SK-N-SH treated with all-trans-retinoic acid at 6 μM for 48 hours (cell line): ENCODE results near the gene CISD3.

ENCODE experiments used
- ARNTL ChIP-seq: fragments of 450-650 bp; formaldehyde crosslinking; IDR thresholded peaks from 2 replicates; pipeline ENCODE4 v1.5.0; 2020; ENCODE audit warnings: low read depth, mild to moderate bottlenecking, moderate library complexity, borderline replicate concordance
- BACH2 ChIP-seq: fragments of 250-450 bp; sonication (Bioruptor Pico); IDR thresholded peaks from 2 replicates; pipeline ENCODE4 v1.9.0; 2021; ENCODE audit warnings: mild to moderate bottlenecking, borderline replicate concordance
- CSDC2 ChIP-seq: fragments of 250-450 bp; sonication (Bioruptor Pico); IDR thresholded peaks from 2 replicates; pipeline ENCODE4 v1.5.0; 2020; ENCODE audit warnings: mild to moderate bottlenecking, moderate library complexity
- GLIS3 ChIP-seq: fragments of 250-450 bp; sonication (Bioruptor Pico); IDR thresholded peaks from 2 replicates; pipeline ENCODE4 v1.5.0; 2020; ENCODE audit warnings: mild to moderate bottlenecking, moderate library complexity
- ISL1 ChIP-seq: fragments of 250-450 bp; sonication (Bioruptor Pico); IDR thresholded peaks from 2 replicates; pipeline ENCODE4 v2.1.2; 2022; ENCODE audit warnings: mild to moderate bottlenecking, moderate library complexity
- RARB ChIP-seq: fragments of 250-450 bp; sonication (Bioruptor Pico); IDR thresholded peaks from 2 replicates; pipeline ENCODE4 v1.8.0; 2021; ENCODE audit warnings: mild to moderate bottlenecking, moderate library complexity
- ZC3H10 ChIP-seq: fragments of 250-450 bp; sonication (Bioruptor Pico); IDR thresholded peaks from 2 replicates; pipeline ENCODE4 v1.5.1; 2021; ENCODE audit warnings: mild to moderate bottlenecking, moderate library complexity
- ZFP30 ChIP-seq: fragments of 450-650 bp; formaldehyde crosslinking; IDR thresholded peaks from 2 replicates; pipeline ENCODE4 v1.5.0; 2022; ENCODE audit warnings: mild to moderate bottlenecking, moderate library complexity
- ZNF565 ChIP-seq: fragments of 450-650 bp; formaldehyde crosslinking; conservative IDR thresholded peaks from 2 replicates; pipeline ENCODE4 v1.5.0; 2020; ENCODE audit warnings: low read depth, mild to moderate bottlenecking, moderate library complexity
- ZNF70 ChIP-seq: fragments of 450-650 bp; formaldehyde crosslinking; IDR thresholded peaks from 2 replicates; pipeline ENCODE4 v1.5.0; 2020; ENCODE audit warnings: mild to moderate bottlenecking, moderate library complexity
- TF ChIP-seq, protein P1 (sequence below): fragments of 250-450 bp; sonication (Bioruptor Pico); IDR thresholded peaks from 2 replicates; pipeline ENCODE4 v1.5.1; 2021; ENCODE audit warnings: mild to moderate bottlenecking, moderate library complexity

DNA sequence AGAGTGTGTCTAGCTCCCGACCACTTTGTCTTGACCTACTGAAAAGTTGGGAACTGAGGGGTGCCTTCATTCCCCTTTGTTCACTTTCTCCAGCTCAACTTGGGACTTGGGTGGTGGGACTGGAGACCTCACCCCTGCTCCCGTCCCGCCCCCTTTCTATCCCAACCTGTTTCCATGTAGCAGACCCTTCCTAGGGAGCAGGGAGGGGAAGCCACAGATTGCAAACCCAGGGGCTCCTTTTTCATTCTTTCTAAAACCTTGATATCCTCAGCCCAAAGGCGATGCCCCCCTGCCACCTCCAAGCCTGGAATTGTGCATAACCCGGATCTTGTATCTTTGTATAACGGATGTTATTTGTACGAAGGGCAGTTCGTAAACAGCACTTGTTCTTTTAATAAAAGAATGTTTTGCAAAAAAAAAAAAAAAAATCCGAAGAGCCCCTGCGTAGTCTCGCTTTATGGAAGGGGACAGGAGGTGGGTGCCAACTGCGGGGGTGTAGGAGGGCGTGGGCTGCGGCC lies 714 bp upstream of the CISD3 start:
- TF ChIP-seq GLIS3 (CRISPR knock-in tag) = no peak
- TF ChIP-seq RARB = no peak
- TF ChIP-seq ZNF565 (CRISPR knock-in tag) = no peak
- TF ChIP-seq BACH2 (CRISPR knock-in tag) = no peak
- TF ChIP-seq ARNTL (CRISPR knock-in tag) = no peak
- no peak for TF ChIP-seq CSDC2
- no peak for TF ChIP-seq ISL1 (CRISPR knock-in tag)
- TF ChIP-seq ZFP30 (CRISPR knock-in tag) = no peak
- TF ChIP-seq ZC3H10 (CRISPR knock-in tag) = no peak
- TF ChIP-seq, protein P1, sequence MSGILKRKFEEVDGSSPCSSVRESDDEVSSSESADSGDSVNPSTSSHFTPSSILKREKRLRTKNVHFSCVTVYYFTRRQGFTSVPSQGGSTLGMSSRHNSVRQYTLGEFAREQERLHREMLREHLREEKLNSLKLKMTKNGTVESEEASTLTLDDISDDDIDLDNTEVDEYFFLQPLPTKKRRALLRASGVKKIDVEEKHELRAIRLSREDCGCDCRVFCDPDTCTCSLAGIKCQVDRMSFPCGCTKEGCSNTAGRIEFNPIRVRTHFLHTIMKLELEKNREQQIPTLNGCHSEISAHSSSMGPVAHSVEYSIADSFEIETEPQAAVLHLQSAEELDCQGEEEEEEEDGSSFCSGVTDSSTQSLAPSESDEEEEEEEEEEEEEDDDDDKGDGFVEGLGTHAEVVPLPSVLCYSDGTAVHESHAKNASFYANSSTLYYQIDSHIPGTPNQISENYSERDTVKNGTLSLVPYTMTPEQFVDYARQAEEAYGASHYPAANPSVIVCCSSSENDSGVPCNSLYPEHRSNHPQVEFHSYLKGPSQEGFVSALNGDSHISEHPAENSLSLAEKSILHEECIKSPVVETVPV = no peak
- TF ChIP-seq ZNF70 (CRISPR knock-in tag) = no peak
